ENCODE data around the gene TMEM126A. TPM values are rescaled to one million over a fixed set of nuclear protein-coding genes. Genes with fewer than 3 reads are reported as not detected.

TMEM126A gene
- total and polyA plus RNA-seq, 2 of the 8 experiments (the other 6 are each of a cell fraction or from before 2014, with no cell fraction given): 33.7 to 58.7 TPM

- TF ChIP-seq, protein P1, sequence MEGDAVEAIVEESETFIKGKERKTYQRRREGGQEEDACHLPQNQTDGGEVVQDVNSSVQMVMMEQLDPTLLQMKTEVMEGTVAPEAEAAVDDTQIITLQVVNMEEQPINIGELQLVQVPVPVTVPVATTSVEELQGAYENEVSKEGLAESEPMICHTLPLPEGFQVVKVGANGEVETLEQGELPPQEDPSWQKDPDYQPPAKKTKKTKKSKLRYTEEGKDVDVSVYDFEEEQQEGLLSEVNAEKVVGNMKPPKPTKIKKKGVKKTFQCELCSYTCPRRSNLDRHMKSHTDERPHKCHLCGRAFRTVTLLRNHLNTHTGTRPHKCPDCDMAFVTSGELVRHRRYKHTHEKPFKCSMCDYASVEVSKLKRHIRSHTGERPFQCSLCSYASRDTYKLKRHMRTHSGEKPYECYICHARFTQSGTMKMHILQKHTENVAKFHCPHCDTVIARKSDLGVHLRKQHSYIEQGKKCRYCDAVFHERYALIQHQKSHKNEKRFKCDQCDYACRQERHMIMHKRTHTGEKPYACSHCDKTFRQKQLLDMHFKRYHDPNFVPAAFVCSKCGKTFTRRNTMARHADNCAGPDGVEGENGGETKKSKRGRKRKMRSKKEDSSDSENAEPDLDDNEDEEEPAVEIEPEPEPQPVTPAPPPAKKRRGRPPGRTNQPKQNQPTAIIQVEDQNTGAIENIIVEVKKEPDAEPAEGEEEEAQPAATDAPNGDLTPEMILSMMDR (IDR thresholded peaks at IDR 0.05; ENCODE audit: control extremely low read depth in 1 of 3, insufficient read depth in 1 of 3, low read depth in 1 of 3, low read length in 3 of 3): peak; percentile 42 to 53 (median 48)
- TF ChIP-seq SRF (IDR thresholded peaks at IDR 0.05; ENCODE audit: low read depth, low read length) (no peak), YY1 (IDR thresholded peaks at IDR 0.05; ENCODE audit: low read depth, low read length) (0 out of 2 replicates have a peak, but pooled peaks have one; percentile 9), SP1 (IDR thresholded peaks at IDR 0.05; ENCODE audit: low read depth, low read length) (no peak), HDAC6 (IDR thresholded peaks at IDR 0.05; ENCODE audit: low read depth, low read length) (no peak), BCL11A (IDR thresholded peaks at IDR 0.05; ENCODE audit: low read depth in 2 of 2, low read length in 2 of 2) (no peak), RFX5 (IDR thresholded peaks at IDR 0.05; ENCODE audit: borderline replicate concordance, low read depth, low read length) (no peak), RBBP5 (IDR thresholded peaks at IDR 0.05; ENCODE audit: borderline replicate concordance, low read depth, low read length) (peak; percentile 42; the same call in 1 of the 2 replicates), SIRT6 (IDR thresholded peaks at IDR 0.05; ENCODE audit: low read length) (no peak), POLR2AphosphoS5 (IDR thresholded peaks at IDR 0.05; ENCODE audit: low read depth, low read length) (peak; percentile 5), GTF2F1 (IDR thresholded peaks at IDR 0.05; ENCODE audit: borderline replicate concordance, low read depth, low read length) (no peak), POU5F1 (IDR thresholded peaks at IDR 0.05; ENCODE audit: low read depth, low read length) (no peak), EP300 (IDR thresholded peaks at IDR 0.05; ENCODE audit: borderline replicate concordance in 1 of 2, low read depth in 2 of 2, low read length in 2 of 2) (no peak), SP2 (IDR thresholded peaks at IDR 0.05; ENCODE audit: low read length) (no peak), SAP30 (IDR thresholded peaks at IDR 0.05; ENCODE audit: insufficient read depth, insufficient replicate concordance, low read length) (peak; percentile 62), SIX5 (IDR thresholded peaks at IDR 0.05; ENCODE audit: low read depth, low read length) (no peak), GABPA (IDR thresholded peaks at IDR 0.05; ENCODE audit: borderline replicate concordance, insufficient read depth, low read length) (no peak), MAFK (IDR thresholded peaks at IDR 0.05; ENCODE audit: low read depth, low read length) (no peak), RAD21 (IDR thresholded peaks at IDR 0.05 in 1 of 2, conservative IDR thresholded peaks at IDR 0.05 in 1 of 2; ENCODE audit: low read depth in 2 of 2, low read length in 2 of 2) (peak; percentile 33 to 41; a peak in 3 of 4 replicates), SP4 (IDR thresholded peaks at IDR 0.05; ENCODE audit: low read length) (no peak; the same call in 1 of the 2 replicates), ASH2L (IDR thresholded peaks at IDR 0.05; ENCODE audit: low read length) (peak; percentile 45)
Observed at GRCh38 chr11:85663753-85664614, 16.2 kb downstream of the TMEM126A start (continued).
